AG10803 (cell line): ENCODE results near the gene DOK5.

Experiments used
- DNase-seq: peaks from one replicate; pipeline ENCODE4 v3.0.0; 2010; ENCODE audit warnings: low read depth
- H3K4me3 ChIP-seq: 2 replicates; pipeline ENCODE4 v1.5.1; 2011; ENCODE audit warnings: mild to moderate bottlenecking, low read length, control low read depth
- TF ChIP-seq, protein P1 (sequence below): conservative IDR thresholded peaks from 2 replicates; pipeline ENCODE4 v1.5.1; 2011; ENCODE audit warnings: mild to moderate bottlenecking, low read length, control low read depth, inconsistent platforms

The DOK5 gene

DNA sequence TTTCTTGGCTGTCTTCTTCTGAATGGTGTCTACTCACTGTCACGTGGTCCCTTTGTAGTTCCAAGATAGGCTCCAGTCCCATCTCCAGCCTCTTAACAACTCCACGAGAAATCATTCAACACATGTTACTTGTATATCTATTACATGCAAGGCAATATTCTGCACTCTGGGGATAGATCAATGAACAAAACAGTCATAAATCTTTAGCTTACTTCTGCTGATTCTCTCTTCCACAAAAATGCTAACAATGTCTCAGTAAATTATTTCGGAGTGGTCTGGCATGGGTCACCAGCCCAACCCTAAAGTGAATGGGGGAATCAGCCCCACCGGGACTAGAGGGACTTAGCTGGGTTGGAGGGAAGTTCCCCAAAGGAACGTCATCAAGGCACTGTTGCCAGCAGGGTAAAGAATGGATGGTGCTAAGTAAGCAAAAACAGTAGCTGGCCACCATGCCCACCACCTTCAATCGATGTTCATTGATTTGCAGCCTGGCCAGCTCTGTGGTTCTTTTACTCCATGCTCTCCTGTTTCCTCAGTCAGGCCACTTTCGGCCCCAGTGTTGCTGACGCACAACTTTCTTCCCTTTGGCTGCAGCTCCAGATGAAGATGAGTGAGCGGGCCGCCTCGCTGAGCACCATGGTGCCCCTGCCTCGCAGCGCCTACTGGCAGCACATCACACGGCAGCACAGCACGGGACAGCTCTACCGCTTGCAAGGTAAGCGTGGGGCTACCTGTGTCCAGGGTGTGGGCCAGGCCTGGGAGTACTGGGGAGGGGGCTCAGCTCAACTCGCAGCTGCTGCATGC lies 167.7 kb downstream of the DOK5 start:
- H3K4me3 ChIP-seq: no peak overlapping the region
- DNase-seq: peak; percentile 24
- TF ChIP-seq, protein P1, sequence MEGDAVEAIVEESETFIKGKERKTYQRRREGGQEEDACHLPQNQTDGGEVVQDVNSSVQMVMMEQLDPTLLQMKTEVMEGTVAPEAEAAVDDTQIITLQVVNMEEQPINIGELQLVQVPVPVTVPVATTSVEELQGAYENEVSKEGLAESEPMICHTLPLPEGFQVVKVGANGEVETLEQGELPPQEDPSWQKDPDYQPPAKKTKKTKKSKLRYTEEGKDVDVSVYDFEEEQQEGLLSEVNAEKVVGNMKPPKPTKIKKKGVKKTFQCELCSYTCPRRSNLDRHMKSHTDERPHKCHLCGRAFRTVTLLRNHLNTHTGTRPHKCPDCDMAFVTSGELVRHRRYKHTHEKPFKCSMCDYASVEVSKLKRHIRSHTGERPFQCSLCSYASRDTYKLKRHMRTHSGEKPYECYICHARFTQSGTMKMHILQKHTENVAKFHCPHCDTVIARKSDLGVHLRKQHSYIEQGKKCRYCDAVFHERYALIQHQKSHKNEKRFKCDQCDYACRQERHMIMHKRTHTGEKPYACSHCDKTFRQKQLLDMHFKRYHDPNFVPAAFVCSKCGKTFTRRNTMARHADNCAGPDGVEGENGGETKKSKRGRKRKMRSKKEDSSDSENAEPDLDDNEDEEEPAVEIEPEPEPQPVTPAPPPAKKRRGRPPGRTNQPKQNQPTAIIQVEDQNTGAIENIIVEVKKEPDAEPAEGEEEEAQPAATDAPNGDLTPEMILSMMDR: no peak

DNA sequence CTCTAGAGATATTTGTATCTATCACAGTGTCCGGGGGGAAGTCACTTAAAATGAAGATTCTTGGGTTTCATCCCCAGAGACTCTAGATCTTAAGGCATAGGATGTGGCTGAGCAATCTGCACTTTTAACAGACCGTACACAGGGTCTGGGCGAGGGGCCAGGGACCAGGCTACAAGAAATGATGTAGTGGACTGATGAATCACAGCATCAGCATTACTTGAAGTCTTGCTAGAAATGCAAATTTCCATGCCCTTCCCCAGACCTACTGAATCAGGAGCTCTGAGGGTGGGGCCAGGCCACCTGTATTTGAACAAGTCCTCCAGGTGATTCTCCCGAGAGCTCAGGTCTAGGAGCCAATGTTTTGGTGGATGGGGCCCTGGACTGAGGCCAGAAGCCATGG lies 168.4 kb downstream of the DOK5 start:
- peak; percentile 75 for DNase-seq
- TF ChIP-seq, protein P1: no peak
- no peak overlapping the region for H3K4me3 ChIP-seq

DNA sequence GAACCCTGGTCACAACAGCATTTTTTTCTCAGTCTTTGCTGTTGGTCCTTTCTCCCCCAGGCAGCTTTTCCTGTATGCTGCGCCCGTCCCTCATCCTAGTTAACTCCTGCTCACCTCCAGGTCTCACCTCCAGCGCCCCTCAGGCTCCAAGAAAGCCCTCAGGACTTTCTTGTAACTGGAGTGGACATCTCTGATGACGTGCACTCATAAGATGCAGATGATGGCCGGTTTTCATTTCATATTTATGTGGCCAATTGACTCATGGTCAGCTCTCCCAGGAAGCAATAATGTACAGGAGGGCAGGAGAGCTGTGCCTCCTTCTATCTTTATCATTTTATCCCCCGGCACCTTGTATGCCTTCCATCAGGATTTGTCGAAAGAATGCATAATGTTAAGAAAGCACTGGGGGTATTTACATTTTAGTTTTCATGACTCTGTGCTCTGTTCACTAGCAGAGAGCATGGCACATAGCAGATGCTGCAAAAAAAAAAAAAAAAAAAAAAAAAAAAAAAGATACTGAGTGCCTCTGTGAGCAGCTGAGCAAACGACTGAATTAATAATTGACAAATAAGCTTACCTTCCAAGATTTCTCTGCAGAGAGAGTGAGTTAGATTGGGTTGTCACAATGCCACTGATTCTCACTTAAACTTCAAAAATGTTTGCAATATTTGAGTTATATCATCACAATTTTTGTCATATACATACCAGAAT lies 170.2 kb downstream of the DOK5 start:
- DNase-seq: no peak
- TF ChIP-seq, protein P1: no peak
- H3K4me3 ChIP-seq: no peak overlapping the region

DNA sequence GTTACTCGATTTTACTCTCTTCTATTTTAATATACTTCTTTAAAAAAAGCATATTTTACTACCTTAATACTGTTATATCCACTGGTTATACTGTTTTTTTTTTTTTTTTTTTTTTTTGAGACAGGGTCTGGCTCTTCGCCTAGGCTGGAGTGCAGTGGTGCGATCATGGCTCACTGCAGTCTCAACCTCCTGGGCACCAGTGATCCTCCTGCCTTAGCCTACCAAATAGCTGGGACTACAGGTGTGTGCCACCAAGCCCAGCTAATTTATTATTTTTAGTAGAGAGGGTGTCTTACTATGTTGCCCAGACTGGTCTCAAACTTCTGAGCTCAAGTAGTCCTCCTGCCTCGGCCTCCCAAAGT lies 170.7 kb downstream of the DOK5 start:
- TF ChIP-seq, protein P1: no peak
- no peak for DNase-seq
- H3K4me3 ChIP-seq: no peak overlapping the region

DNA sequence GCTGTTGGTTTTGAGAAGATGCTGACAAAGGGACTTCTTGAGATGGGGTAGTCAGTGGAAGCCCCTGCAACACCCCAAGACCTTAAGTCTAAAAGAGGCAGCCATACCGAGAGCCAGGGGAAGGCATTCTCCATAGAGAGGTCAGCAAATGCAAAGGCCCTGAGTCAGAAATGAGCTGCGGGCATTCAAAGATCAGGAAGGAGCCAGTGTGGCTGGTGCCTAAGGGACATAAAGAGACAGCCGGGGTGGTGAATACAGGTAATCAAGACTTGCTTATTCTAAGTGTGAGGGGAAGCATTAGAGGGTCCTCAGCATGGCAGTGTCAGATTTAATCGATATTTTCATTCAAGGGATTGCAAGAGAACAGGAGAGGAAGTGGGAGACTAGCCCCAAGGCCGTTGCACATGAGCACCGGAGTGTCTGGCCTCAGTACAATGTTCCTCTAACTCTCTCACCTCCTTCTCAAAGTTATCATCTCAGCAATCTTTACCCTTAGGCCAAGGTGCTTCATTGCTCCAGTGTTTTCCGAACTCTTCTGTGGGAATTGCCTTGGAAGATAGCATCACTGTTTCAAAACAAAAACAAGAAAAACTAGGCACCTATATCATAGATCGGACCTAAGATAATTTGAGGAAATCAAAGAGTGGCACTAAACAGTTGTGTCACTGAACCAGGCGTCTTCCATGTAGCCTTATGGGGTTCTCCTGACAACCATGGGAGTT lies 173.2 kb downstream of the DOK5 start:
- no peak for DNase-seq
- H3K4me3 ChIP-seq: no peak overlapping the region
- TF ChIP-seq, protein P1: no peak

DNA sequence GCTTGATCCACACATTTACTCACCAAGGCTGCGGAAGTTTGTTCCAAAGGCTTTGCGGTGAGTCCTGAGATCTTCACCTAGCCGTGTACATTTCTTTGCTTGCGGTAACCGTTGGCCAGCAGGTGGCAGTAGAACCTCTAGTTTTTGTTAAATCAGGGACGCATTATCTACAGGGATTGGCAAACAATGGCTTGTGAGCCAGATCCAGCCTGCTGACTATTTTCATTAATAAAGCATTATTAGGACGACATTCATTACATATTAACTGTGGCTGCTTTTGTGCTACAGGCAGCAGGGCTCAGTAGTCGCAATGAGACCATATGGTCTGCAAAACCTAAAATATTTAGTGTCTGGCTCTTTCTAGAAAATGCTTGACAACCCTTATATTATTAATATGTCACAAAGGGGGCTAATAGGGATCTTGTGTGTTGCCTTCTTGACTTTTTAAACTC lies 174.1 kb downstream of the DOK5 start:
- no peak overlapping the region for H3K4me3 ChIP-seq
- DNase-seq: peak; percentile 65
- TF ChIP-seq, protein P1: peak; percentile 91
